Measurements from ENCODE around the gene PHAX. TPM values are rescaled to one million over a fixed set of nuclear protein-coding genes. Genes with fewer than 3 reads are reported as not detected.

Gene PHAX
- polyA plus RNA-seq, 2 of the 4 experiments (the other 2 are of a cell fraction): 74.8 to 90.2 TPM

- Histone ChIP-seq H3K9me3 (no peaks in the 10 kb centered on the region), H3K27ac (no peak overlapping the region), H3K4me1 (no peaks in the 10 kb centered on the region), H3K4me2 (no peak overlapping the region), H3K4me3 (no peak overlapping the region)
- no peak for TF ChIP-seq KDM1A (IDR thresholded peaks at IDR 0.05; ENCODE audit: low read depth)
- TF ChIP-seq USF2 (IDR thresholded peaks at IDR 0.05): no peak
- no peak for TF ChIP-seq GATA3 (IDR thresholded peaks at IDR 0.05; ENCODE audit: borderline replicate concordance)
- TF ChIP-seq TP53 (CRISPR knock-in tag; IDR thresholded peaks at IDR 0.05): no peak
- TF ChIP-seq HES2 (IDR thresholded peaks at IDR 0.05): no peak
- no peak for TF ChIP-seq TFCP2L1 (CRISPR knock-in tag; IDR thresholded peaks at IDR 0.05)
- no peak for TF ChIP-seq ZSCAN20 (CRISPR knock-in tag; IDR thresholded peaks at IDR 0.05)
- TF ChIP-seq CHD2 (IDR thresholded peaks at IDR 0.05; ENCODE audit: low read length, partially characterized antibody): no peak
- no peak for TF ChIP-seq MAFK (IDR thresholded peaks at IDR 0.05; ENCODE audit: partially characterized antibody)
- TF ChIP-seq CTCF (IDR thresholded peaks at IDR 0.05): no peak
- no peak for TF ChIP-seq ELK1 (IDR thresholded peaks at IDR 0.05; ENCODE audit: low read depth, low read length)
- no peak for TF ChIP-seq BCL3 (IDR thresholded peaks at IDR 0.05)
- no peak for TF ChIP-seq PBX3 (IDR thresholded peaks at IDR 0.05)
- TF ChIP-seq POLR2AphosphoS2 (conservative IDR thresholded peaks at IDR 0.05; ENCODE audit: low read length): no peak
- TF ChIP-seq ATOH8 (CRISPR knock-in tag; IDR thresholded peaks at IDR 0.05; ENCODE audit: low read depth): no peak
- no peak for TF ChIP-seq ZC3H11A (IDR thresholded peaks at IDR 0.05)
- no peak for TF ChIP-seq REST (IDR thresholded peaks at IDR 0.05)
- TF ChIP-seq MAX (IDR thresholded peaks at IDR 0.05): no peak
- no peak for TF ChIP-seq CHD4 (IDR thresholded peaks at IDR 0.05; ENCODE audit: borderline replicate concordance)
- ChIA-PET CTCF (interaction anchor here (1.3 to 6.4 kb wide), 2 partner anchors 11 to 17 kb away, joined by 5 to 30 read pairs; partner anchors contain the start of genes ALDH7A1 and PHAX), POLR2A (interaction anchor here (0.7 kb wide), 1 partner anchor 223 kb away, joined by 4 read pairs; no protein-coding TSS in a partner anchor)
- DNase-seq (ENCODE audit: low read depth in 1 of 2, low spot score in 1 of 2) (no peak), ATAC-seq (no peak), FAIRE-seq (no peak)
- WGBS (ENCODE audit: missing lambda C conversion rate): 96% methylated on average over 3 of the region's 3 CpGs
Measured at GRCh38 chr5:126583761-126584160, 17.0 kb upstream of the PHAX start.

All from A549 (cell line).